HG02798 (cell line): ENCODE results near the gene LUZP1.

ENCODE experiments used
- ATAC-seq: cut with Tn5 transposase; IDR thresholded peaks from one replicate; pipeline ENCODE4 v1.9.1; 2021; ENCODE audit warnings: mild to moderate bottlenecking; ENCODE audit not compliant: unreplicated experiment, poor library complexity

Gene LUZP1

DNA sequence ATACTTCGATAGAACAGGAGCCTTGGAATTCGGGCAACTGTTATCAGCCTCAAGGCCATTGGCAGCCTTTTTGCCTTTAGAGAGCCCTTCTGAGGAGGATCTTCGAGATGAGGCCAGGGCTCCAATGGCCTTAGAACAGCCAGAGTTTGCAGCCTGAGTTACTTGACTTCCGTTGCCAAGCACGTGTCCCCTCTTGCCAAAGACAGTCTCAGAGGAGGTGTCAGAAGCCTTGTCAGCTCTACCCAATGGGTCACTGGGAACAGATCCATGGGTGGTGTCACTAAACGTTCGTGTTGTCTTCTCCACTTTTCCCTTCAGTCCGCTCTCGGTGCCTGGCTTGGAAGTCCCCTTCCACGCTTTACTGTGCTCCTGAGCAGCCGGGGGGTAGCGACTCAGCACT, 76.2 kb downstream of the LUZP1 start:
- no peak for ATAC-seq

DNA sequence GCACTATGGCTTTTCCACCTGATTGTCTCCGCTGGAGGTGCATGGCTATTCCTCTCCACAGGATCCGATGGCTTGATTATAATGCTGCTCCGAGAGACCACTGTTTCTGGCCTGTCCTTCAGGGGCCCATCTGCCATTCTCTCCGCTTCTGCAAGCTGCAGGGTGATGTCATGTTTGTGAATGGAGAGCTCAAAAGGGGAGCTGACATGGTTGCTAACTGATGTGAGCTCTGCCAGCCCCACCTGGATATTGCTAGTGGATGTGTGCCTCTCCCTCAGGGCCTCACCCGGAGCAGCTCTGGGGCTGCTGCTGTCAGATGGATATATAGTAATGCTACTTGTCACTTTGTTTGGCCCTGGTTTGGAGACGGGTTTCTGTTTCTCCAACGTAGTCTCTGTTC, 77.1 kb downstream of the LUZP1 start:
- no peak for ATAC-seq

DNA sequence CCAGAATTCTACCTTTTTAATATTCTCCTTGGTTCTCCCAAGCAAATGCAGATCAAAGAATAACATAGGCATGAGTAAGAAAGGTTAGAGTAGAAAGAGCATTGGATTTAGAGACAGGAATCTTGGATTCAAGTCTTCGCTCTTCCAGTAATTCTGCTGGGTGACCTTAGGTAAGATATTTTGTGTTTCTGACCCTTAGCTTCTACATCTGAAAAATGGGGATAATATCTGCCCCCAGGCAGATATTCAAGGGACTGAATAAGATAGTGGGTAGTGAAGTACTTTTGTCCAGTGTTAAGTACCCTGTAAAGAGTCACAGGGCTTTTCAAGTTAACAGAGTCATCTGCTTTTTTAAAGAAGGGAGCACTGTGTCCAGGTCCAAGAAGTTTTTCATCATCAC, 78.6 kb downstream of the LUZP1 start:
- ATAC-seq: no peak

DNA sequence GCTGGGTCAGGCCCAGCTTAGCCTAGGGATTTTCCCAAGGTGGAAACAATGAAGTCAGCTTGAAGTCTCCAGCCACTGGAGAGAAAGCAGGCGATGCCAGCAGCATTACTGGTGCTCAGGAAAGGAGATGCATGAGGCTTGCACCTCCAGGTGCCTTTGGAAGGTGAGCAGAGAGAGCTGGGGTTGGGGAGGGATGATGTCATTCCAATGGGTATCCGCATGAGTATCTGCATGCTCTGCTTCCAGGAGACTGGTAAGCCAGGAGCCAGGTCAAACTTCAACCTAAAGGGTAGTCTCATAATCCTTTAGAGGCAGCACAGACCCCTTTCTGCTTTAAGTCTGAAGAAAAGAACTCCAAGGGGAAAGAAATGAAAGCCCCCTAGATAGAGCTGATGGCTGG, 80.6 kb downstream of the LUZP1 start:
- no peak for ATAC-seq

DNA sequence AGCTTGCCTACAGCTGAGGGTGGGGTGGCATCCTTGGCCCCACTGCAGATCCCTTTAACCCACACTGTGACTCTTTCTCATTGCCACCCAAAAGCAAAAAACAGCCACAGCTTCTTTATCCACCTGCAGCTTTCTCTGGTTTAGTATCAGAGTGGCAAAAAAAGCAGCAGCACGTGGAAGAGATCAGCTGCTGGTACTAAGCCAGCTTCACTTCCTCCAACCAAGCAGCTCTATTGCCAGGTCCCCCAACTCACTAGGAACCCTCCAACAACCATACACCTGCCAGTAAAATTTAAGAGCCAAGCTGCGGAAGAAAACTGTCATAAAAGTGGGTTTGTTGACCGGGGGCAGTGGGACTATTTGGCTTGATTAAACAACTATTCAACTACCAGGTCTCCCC, 83.0 kb downstream of the LUZP1 start:
- ATAC-seq: no peak

DNA sequence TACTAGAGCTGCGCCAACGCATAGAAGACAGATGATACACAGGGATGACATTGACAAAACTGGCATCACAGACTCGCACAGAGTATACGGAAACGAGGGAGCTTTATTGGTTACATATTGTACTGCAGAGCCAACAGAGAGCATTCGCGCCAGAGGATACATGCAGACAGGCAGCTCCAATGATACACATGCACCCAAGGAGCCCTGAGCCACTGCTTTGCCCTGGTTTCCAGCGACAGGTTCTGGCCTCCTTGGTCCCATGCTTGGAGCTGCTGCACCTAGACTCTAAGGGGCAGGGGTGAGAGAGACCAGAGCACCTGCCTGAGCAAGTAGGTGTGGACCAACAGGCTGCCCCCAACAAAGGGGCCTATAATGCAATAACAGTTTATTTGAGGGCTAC, 83.8 kb downstream of the LUZP1 start:
- no peak for ATAC-seq

DNA sequence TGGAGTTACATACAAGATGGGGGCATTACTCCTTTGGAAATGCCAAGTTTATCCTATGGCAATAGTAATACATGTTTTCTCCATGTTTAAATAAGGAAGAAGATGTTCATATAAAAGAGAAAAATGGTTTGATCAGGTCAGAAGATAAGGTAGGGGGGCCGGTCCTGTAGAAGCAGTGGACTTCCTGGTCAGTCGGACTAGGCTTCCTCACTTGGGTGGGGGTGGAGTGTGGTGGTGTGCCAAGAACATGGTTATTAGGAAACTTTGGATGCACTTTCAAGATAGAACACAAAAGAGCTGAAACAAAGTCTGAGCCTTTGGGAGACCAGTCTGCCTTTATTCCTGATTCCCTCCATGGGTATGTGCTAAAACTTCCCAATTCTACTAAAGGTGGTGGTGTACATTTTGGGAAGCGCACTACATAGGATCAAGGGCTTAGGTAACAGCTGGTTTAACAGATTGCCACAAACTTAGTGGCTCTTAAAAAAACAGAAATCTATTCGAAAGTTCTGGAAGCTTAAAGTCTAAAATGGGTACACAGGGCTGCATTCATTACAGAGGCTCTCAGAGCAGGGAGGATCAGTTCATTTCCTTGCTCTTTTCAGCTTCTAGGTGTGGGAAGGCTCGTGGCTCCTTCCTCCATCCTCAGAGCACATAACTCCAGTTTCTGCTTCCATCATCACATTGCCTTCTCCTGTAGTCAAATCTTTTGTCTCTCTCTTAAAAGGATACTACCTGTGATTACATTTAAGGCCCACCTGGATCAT, 84.8 kb downstream of the LUZP1 start:
- ATAC-seq: no peak

DNA sequence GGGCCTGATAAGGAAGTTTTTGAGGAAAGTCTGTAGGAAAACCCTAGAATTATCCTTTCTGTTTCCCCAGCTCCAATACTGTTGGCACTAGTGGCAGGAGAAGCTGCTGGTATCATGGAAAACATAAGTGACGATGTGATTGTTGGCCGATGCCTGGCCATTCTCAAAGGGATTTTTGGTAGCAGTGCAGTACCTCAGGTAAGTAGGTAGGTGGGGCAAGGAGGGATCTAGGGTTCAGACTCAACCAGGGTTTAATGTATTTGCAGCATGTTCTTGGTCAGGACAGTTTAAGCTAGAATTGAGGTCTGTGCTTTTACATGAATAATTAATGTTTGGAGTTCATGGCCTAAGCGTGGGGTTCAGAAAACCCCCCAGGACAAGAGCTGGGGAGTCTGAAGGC, 87.3 kb downstream of the LUZP1 start:
- ATAC-seq: no peak

DNA sequence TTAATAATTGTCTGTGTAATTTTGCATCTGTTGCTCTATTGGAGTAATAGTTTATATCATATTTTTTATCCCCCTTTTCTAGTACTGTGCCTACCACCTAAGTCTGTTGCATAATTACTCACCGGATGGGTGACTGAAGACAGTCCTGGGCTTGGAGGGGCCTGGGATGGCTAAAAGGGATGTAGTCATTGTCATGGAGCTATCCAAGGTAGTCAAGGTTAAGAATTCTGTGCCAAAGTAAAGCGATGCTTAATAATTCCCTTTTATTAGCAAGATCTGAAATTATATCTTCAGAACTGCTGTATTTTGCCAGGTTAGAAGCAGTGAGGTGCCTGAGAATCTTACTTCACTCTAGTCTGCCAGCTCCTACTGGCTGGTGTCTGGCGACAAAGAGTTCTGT, 87.8 kb downstream of the LUZP1 start:
- no peak for ATAC-seq

DNA sequence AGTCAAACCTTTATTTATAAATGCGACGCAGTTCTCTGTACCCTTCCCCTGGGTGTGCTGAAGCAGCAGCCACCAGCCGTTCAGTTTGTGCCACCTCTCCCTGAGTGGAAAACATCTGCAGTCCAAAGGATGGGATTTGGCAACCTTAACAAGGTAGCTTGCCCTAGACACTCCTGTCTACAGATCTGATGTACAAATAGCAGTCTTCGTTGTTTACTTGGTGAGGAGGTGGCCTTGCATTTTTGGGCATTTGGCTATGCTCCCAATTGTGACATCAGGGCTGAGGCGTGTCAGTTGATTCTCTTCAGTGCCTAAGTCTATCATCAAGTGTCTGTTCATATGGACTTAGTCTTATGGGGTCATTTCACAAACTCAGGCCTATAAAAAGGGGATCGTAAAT, 89.6 kb downstream of the LUZP1 start:
- no peak for ATAC-seq

DNA sequence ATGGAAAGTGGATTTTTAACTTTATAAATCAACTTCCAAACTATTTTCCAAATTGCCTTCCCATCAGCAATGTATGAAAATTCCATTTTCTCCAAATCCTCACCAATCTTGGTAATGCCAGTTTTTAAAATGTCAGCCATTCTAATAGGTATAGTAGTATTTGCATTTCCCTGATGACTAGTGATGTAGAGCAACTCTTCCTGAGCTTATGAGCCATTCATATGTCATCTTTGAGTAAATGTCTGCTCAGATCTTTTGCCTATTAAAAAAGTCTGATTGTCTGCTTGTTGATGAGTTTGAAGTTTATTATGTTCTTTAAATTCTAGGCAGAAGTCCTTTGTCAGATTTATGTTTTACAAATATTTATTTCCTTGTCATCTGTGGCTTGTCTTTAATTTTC, 94.6 kb downstream of the LUZP1 start:
- ATAC-seq: no peak

DNA sequence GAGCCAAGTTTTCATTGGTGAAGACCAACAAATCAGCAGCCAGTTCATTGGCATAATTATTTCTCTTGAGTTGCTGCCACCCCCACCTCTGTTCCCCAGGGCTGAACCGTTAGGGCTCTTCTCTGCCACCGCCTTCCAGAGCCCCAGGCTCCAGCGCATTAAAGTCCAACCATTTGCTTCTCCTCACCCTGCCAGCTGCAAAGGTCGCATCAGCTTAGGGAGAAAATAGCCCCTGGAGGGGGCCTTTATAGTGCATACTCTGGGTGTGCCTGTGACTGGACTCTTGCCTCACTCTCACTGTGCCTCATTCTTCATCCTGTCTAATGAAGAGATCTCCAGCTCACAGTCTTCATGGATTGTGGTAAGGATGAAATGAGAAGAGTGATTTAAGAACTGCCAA, 99.0 kb downstream of the LUZP1 start:
- no peak for ATAC-seq

DNA sequence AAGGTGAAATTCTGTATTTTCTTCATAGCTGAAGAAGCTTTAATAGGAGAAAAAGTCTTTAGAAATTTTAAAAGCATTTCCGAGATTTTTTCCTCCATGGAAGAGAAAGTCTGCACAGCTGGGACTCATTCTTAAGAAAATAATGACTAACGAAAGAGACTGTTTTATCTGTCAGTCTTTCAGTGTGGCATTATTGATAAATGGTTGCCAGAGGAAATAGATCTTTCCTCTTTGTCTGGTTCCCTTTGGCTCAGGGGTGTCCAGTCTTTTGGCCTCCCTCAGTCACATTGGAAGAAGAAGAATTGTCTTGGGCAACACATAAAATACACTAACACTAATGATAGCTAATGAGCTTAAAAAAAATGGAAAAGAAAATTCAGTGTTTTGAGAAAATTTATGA, 99.5 kb downstream of the LUZP1 start:
- no peak for ATAC-seq

DNA sequence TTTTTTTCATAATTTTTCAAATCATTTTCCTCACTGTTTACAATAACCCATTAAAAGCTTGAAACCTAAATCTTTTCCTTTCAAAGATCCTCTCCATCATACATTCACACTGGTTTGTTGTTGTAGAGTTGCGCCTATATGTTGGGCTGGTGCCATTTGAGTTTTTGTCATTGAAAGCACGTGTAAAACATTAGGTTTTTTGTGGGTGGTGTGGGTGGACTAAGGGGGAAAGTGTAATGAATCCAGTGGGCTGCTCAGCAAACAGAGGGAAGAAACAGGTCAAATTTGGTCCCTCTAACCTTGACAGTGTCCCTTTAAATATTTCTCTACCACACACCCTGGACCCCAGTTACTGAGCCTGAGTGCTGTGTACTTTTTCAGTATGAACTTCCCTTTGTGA, 102.6 kb downstream of the LUZP1 start:
- no peak for ATAC-seq

DNA sequence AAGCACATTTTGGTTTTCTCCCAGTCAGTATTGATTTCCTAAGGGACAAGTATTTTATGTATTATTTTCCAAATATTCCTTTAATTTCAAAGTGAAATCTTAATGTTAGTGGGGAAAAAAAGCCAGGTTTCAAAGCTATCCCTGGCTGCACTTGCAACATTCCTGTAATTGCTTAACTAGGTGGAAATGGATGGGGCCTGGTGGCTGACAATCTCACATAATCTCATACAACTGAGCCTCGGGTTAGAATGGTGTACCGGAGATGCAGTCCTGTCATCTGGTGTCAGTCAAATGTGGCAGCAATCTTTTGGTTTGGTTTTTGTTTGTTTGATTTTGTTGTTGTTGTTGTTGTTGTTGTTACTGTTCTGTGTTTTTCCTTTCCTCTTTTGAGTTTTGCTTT, 103.3 kb downstream of the LUZP1 start:
- ATAC-seq: no peak

DNA sequence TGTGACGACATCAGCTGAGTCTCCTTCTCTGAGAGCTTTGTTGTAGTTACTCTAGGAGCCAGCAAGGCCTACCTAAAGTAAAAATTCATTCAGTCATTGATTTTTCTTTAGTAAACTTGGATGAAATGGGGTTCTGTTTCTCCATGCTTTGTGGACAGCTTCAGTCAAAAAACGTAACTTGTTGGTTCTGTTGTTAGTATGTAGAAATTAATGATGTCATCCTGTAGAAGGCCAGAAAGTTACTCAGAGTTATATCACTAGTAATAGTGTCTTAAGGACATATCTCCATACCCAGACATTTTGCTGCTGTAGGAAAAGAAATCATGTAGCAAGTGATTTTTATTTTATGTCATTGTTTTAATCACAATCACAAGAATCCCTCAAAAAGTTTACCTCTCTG, 106.4 kb downstream of the LUZP1 start:
- ATAC-seq: no peak

DNA sequence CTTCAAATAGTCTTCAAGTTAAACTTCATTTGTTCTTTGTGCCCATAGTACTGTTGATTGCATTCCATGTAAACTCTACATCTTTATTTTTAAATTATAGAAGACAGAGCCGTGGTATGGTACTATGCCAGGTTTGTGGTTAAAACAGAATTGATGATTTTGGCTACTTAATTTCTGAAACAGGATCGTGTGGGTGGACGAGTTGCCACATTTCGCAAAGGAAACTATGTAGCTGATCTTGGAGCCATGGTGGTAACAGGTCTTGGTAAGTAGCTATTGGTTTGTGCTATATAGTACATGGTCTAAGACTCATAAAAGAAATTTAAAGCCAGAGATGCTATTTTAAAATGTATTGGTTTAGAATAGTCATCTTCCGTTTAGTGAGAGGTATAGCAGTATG, 111.4 kb downstream of the LUZP1 start:
- ATAC-seq: no peak

DNA sequence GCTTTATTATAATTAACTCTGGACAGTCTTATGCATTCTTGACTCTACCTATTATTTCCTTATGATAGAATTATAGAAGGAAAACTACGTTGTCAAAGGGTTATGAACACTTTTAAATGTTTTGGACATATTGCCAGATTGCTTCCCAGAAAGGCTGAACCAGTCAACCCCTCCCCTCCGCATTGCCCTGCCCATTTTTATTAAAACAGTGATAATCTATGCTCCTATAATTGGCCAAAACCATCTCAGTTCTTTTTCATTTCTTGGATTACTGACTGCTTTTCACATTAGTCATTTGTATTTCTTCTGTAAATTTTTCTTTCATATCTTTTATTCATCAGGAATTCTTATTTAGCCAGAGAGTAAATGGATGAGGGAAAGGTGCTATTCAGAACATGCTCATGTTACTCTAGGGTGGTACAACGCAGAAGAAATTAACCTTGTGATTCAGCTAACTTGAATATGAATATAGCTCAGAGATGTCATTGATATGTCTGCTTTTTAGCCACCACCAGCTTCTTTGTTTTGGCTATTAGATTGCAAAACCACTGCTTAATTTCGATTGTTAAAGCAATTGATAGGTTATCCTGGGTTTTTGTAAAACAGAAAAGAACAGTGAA, 117.3 kb downstream of the LUZP1 start:
- ATAC-seq: no peak

DNA sequence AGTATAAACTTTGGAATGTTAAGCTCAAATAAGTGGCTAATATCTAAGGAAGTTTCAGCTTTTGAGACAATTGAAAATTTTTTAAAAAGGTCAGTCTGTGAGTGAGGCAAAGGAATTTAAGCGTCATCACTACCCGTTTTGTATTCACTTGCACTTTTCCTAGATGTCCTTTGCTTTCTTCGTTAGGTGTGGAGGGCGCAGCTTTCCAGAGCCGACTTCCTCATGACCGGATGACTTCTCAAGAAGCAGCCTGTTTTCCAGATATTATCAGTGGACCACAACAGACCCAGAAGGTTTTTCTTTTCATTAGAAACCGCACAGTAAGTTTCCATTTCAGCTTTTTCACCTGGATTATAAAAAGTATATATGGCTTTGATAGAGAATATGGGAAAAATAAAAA, 118.5 kb downstream of the LUZP1 start:
- no peak for ATAC-seq

DNA sequence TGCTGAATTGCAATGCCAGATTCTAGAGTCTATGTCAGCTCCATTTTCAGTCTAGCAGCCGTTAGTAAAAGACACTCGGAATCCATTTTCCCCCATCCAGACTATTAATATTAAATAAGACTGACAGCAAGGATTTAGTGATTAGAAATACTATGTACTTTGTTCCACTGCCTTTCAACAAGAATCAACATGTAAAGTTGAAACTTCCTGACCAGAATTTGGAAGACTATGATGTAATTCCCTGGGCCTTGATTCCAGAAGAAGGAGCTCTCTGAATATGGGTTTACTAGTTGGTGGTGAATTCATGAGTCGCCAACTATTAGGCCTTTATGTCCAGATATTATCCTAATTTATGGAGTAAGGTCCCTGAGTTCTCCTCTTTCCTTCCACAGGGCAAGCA, 124.6 kb downstream of the LUZP1 start:
- no peak for ATAC-seq

DNA sequence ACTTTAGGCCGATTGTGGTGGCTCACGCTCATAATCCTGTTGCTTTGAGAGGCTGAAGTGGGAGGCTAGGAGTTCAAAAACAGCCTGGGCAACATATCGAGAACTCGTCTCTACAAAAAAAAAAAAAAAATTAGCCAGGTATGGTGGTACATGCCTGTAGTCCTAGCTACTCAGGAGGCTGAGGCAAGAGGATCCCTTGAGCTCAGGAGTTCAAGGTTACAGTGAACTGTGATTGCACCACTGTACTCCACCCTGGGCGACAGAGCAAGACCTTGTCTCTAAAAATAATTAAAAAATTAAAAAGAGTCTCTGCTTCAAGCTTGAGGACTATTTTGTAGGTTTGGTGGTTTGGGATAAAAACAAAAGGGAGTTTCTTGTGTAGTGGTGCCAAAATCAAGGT, 128.1 kb downstream of the LUZP1 start:
- ATAC-seq: no peak

DNA sequence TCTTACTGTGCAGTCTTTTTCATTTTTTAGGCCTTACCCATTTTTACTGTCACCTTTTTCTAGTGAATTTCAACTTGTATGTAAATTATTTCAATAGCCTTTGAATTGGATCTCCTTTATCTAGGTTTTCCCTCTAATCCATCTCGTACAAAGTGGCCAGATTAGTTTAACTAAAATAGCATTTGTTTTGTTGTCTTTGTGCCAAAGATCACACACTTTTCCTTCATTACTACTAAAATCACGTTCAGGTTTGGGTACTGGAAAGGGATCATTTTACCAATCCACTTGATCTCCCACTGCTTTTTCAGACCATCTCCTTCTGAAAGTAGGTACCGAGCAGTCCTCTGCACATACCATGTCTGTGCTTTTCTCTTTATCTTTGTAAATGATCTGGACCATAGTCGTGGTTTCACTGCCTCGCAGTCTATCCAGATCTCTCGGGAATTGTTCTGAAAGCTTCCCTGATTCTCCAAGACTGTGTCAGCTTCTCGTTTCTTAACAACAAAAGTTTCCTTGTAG, 129.3 kb downstream of the LUZP1 start:
- ATAC-seq: no peak
